GM21360 (cell line): Measurements from ENCODE around the gene ADO.

ENCODE experiments used
- ATAC-seq: cut with Tn5 transposase; IDR thresholded peaks from one replicate; pipeline ENCODE4 v1.9.1; 2021; ENCODE audit warnings: mild to moderate bottlenecking, moderate library complexity; ENCODE audit not compliant: unreplicated experiment

The ADO gene

DNA sequence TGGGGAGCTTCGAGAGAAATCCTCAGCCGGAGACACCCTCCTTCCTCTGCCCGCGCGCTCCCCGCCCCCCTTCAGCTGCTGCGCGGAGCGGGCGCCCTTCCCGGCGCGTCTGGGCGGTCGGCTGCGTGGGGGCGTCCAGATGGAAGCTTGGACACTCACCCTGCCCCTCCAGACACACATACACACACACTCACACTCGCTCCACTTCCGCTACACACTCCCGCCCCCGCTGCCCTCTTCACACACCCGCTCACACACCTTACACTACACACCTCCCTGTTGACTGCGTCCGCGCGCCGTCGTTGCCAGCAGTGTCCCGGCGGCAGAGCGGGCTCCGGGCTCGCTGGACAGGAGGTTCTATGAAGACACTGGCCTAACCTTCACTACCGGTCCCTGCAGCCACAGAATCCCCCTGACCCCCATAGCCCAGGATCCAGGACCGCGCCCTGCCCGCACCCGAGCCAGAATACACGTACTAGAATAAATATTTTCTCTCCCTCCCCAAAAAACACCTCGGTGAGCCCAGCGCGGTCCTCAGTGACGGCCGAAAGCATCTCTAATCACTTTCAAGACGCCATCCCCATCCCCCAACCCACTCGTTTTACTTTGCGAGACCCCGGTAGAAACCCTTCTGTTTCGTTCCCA is 12.7 kb downstream of the ADO start:
- ATAC-seq, result peak; percentile 7

DNA sequence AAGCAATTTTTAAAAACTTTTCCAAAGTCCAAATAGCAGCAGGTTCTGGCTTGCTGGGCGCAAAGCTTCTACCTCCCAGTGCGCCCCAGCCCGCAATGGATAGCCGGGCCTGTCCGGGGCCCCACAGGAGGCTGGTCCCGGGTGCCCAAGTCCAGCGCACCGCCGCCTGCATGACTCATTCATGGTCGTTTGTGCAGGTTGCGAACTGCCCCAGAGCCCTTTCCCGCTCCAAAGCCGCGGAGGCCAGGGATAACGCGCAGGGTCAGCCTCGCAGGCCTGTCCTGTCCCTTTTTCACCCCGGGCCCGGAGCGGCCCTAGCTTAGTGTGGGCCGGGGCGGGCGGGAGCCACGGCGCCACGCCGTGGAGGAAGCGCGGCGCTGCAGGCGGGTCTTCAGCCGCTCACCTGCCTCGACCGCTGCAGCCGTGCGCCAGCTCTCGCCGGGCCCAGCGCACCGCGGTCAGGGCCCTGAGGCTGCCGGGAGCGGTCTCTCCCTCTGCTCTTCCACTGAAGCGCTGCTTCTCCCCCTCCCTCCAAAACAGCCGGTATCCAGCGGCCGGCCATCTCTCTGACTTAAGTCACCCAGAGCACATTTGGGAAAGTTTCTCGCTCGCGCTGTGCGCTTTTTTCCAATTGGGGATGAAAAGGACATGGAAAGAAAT is 13.4 kb downstream of the ADO start:
- ATAC-seq, result peak; percentile 34

DNA sequence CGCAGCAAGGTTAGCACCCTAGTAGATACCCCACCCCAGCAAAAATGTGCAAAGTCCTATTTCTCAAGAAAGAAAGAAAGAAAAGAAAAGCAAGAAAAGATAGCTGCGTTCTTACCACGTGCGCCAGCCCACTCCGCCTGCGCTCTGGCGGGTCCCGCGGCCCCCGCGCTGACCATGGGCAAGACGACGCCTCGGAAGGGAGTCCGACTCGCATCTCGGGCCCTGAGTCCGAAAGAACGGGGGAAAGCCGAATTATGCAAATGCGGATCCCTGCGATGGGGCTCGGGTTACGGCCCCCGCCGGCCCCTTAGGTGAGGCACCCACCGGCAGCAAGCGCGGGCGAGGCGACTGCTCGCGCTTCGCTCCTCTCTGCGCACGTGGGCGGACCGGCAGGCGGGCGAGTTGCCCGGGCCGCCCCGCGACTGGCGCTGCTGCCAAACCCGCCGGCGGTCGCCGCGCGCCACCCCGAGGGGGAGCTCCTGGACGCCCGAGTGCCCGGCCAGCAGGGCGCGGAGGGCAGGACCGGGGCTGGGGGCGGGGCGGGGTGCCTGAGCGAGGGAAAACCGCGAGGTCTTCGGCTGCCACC is 14.0 kb downstream of the ADO start:
- ATAC-seq, result no peak

DNA sequence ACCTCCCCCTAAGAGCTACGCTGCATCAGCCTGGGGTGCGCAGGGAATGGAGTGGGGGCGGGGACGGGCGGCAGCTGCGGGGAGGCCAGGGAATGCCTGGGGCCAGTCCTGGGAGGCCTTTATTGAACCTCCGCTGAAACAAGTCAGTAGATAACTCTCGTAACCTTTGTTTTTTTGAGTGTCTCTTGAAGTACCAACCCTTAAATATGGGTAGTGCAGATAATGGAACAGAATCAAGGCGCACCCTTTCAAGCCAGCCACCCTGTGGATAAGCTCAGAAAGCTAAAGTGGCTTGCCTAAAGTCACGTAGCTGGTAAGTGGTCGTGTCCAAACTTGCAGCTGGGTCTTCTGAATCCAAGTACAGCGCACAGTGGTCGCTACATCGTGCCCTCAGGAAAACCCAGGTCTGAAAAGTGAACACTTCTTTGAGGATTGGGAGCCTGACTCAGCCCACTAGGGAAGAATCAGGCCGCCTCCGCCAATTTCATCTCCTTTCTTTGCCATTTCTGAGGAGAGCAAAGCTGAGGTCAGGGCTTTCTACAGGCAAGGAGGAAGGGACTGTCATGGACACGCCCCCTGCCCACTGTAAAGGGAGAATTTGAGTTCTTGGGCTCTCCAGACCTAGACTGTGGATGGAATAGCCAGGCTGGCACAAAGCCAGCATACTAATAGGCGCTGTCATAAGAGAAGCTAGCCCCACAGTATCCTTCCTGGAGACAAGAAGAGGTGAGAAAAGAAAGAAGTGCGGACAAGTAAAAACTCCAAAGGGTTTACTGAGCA is 14.8 kb downstream of the ADO start:
- no peak for ATAC-seq

DNA sequence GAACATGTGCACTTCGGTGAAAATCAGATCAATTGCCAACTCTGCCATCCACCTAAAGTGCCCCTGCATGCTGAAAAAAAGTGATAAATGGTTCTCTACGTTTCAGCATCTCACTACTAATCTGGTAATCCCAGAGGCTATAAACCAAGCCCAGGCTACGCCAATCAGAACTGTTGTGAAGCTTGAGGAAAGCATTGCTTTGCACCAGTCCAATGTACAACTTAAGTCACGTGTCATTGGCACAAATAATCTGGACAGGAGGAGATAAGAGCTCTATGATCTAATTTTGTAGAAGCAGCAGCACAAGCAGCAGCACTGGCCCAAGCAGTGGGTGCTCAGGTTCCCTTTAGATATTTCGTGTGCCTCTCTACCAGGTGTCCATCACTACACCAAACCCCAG is 16.1 kb downstream of the ADO start:
- ATAC-seq, result no peak

DNA sequence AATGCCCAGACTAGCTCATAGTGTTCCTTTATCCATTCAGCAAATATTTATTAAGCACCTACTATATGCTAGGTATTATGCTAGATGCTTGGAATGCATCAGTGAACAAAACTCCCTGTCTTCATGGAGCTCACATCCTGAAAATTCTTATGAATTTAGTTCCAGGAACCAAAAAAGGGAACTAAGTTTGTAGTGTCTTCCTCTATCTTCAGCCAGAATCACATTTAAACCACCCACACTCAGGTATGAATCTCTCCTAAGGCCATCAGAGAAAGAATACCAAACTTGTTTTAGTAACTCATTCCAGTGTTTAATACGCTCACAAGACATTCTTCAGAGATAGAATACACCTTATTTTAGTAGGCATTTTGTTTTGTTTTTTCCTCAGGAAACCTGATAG is 21.8 kb downstream of the ADO start:
- no peak for ATAC-seq

DNA sequence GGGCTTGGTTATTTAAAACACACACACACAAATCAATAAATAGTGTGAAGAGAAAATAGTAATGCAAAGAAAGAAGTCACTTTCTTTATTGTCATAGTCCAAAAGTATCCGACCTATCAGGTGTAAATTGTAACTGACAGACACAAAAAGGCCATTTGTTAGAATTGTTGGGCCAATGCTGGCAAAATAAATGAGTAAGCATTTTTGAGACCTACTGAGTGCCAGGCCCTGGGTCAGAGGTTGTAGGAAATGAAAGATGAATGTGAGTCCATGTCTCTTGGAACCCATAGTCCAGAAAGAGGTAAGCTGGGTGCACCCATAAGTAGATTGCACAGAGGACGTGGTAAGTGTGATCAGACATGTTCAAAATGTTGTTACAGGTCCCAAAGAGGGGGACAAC is 25.1 kb downstream of the ADO start:
- ATAC-seq, result no peak

DNA sequence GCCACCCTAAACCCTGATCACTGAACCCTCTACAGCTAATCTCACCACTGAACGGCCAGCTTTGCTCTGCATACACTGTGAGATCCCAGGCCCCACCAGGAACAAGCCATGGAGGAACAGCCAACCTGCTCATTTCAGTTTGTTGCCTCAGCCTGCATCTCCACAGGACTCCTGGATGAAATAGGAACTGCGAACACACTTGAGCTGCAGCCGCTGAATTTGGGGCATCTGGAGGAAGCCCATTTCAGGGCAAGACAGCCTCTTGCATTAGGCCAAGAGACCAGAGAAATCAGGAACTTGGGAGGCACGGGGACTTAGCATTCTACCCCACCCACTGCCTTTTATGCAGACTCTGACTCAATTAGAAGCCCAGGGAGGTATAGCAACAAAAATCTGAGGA is 26.2 kb downstream of the ADO start:
- no peak for ATAC-seq

DNA sequence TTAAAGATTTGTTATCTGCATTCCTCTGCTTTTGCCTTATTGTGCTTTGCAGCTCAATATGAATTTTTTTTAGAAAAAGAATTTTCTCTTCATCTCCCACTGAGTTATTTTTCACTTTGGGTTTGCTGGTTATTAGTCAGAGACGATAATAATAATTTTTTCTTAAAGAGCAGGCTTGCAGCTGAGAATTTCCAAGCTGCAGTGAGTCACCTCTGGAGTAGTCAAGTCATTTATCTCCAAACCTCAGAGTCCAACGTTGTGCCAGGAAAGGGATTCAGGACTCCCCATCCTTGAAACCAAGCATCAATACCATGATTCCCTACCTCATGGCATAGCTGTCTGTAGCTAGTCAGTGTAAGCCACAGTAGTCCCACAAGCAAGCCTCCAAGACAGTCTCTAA is 26.8 kb downstream of the ADO start:
- no peak for ATAC-seq

DNA sequence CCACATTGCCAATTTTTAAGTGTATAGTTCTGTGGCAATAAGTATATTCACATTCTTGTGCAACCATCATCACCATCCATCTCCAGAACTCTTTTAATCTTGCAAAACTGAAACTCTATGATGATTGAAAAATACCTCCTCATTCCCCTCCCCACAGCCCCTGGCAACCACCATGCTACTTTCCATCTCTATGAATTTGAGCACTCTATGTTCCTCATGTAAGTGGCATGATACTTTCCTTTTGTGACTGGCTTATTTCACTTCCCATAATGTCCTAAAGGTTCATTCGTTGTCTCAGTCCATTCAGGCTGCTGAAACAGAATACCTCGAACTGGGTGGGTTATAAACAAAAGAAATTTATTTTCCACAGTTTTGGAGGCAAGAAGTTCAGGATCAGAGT is 35.1 kb downstream of the ADO start:
- ATAC-seq, result no peak

DNA sequence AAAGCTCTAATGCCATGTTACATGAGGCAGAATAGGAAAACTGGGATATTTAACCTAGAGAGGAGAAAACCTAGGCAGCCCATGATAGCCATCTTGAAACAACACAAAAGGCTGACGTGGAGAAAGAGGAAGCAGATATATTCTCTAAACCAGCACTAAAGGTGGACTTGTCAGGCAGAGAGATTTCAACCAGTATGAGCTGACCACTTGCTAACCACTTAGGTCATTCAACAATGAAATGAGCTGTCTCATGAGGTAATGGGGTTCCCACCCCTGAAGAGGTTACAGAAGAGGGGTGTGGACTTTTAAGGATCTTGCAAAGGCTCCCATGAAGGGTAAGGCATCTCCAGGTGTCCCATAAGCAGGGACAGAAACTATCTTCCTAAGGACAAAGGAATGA is 38.5 kb downstream of the ADO start:
- no peak for ATAC-seq

DNA sequence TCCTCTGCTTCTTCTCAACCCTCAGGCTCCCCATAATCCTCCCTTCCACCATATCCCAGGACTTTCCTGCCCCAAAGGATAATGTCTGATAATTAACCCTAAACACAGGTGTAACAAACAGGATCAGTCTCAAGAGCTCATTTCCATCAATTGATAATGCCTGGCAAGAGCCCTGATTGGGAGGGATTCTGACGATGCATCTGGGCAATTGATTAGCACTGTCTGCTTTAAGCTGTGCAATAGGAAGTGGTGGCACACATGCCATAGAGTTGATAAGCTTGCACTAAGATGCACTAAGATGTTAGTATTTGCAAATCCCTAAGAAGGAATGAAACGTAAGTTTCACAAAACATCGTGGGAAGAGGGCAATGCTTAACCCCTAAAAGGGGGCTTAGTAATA is 39.1 kb downstream of the ADO start:
- ATAC-seq, result no peak

DNA sequence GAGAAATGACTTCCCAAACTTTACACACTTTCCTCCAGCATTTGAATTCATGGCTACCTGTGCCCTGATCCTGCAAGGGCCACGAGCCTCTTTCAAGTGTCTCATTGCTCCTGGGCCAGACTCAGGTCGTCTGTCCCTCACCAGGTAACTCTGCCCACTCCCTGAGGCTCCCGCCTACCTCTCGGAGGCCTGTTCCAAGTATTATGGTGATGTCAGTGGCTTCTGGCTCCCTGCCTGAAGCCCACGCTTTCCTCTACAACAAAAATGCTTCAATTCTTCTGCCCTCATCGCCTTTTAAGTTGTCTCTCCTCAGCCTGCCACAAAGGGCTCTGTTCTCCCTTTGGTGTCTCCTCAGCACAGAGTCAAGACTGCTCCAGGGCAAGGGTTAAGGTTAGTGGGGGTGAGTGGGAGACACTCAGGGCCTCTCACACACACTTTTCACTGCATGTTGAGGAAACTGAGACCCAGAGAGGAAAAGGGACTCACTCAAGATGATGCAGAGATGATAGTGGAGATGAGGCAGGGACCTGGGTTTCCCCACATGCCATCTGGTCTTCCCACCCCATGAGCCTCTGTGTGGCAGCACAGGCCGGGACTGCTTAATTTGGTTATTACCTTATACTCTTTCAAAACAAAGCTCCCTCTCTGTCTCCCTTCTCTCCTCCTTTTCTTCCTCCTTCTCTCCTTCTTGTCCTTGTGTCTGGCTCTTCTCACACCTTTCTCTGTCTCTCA is 39.9 kb downstream of the ADO start:
- no peak for ATAC-seq

DNA sequence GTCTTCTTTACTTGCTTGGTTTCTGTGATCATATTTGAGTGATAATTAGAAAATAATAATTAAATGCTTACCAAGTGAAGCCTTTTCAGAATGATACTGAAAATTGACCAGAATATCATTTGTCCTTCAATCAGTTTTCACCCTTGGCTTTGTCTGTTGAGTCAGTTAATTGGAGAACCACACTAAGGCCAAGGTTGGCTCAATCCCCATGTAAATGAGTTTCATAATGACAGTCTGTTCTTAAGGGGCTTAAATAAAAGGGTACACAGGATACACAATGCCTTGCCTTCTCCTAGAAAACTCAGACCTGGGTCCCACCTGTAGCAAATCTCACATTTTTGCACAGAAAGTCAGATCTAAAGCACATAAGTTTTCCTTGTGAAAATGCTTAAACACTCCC is 42.9 kb downstream of the ADO start:
- no peak for ATAC-seq

DNA sequence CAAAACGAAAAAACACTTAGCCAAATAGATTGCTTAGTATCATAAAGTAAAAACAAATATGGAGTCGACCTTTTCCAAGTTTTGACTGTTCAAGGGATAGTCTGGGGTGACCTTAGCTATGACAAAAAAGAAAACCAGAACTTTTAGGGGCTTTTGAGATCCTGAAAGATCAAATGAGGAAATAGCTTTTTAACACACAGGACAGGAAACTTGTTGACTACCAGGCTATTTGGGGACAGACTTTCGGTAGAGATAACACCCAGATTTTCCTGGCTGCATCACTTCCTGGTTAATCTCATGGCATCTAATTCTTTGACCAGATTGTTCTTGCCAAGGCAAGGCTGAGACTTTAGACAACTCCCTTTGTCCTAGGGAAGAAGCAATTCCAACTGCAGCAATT is 46.1 kb downstream of the ADO start:
- ATAC-seq, result no peak

DNA sequence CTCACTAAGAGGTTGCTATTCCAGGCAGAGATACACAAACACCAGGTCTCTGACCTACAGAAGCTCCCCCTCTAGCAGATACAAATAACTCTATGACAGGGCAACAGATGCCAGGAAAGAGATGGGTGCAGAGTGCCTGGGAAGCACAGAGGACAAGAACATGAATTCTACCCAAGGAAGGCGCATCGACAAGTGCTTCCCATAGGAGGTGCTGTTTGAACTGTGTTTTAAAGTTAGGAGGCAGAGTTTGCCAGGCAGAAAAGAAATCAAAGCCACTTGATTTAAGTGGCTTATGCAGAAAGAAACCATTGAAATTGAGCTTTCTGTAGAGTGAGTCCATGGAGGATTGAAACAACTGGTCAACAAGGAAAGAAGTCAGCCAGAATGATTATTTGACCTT is 46.9 kb downstream of the ADO start:
- ATAC-seq, result no peak

DNA sequence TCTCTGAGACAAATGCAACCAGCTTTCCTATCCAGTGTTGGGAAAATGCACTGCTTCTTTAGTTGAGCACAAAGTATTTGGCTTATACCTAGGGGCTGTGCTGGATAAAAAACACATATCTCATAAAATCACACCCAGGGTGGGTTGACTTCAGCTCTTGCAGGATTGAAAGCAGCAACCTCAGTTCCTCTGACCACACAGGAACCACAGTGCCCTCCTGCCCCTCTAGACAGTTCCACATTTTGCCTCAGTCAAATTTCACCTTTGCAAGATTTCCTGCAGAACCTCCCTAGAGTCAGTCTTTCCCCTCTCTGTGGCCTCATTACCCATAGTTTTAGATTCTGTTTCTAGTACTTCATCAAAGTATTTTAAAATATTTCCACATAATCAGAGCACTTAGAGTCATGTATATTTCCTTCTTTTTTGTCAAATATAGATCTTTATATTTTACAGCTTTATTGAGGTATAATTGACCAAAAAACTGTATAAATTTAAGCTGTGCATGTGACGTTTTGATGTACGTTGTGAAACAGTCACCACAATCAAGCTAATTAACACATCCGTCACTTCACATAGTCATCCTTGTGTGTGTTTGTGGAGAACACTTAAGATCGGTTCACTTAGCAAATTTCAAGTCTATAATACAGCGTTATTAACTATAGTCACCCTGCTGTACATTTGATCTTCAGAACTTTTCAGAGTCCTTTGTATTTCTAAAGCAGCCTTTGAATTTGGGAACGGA is 48.6 kb downstream of the ADO start:
- ATAC-seq, result peak; percentile 54

DNA sequence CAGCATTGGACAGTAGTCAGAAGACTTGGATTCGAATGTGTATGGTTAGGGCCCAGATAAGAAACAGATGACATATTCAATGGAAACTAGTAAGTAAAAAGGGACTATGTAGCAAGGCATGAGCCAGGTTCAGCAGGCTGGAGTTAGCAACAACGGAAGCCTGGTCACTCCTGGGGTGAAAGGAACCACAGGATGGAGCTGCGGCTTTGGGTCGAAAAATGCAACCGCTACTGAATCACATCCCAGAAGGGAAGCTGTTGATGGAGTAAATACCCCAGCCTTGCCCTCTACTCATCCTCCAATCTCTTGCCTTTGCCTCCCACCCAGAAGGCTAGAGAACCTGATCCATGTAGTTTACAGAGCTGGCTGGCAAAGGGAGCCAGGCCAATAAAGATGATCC is 49.2 kb downstream of the ADO start:
- ATAC-seq, result no peak

DNA sequence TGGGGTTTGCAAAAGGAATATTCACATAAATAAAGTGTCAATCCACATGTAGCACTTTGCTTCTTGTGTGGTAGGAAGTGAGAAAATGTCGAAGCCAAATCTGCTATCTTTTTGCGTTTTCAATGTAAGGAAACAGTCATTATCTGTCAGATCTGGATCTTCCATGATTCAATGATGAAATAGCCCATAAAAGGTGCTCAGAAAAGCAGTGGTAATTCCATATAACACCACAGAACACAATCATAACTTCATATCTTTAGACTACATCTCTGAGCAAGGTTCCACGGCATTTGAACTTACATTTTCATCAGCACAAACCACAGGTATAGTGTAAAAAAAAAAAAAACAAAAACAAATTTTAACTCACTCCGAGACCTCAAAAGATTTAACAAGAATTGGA is 51.5 kb downstream of the ADO start:
- no peak for ATAC-seq
